ENCODE measurements around the gene FGFR2.

FGFR2 gene

GRCh38 chr10:121605708-121606107 is 7.5 kb upstream of the FGFR2 start:
- no peak for TF ChIP-seq CTCF (IDR thresholded peaks at IDR 0.05; ENCODE audit: low read depth, low read length)
- no peak for DNase-seq (ENCODE audit: low read depth in 2 of 2)

GRCh38 chr10:121601458-121601857 is 3.2 kb upstream of the FGFR2 start:
- DNase-seq (ENCODE audit: low read depth in 2 of 2) = no peak
- no peak overlapping the region for H3K4me3 ChIP-seq (replicated peaks in 1 of 2; ENCODE audit: low read depth in 2 of 2, low read length in 2 of 2)
- TF ChIP-seq CTCF (IDR thresholded peaks at IDR 0.05; ENCODE audit: low read depth, low read length) = no peak

More at GRCh38 chr10:121605708-121606107, 7.5 kb upstream of the FGFR2 start:
- no peak overlapping the region for H3K4me3 ChIP-seq (replicated peaks in 1 of 2; ENCODE audit: low read depth in 2 of 2, low read length in 2 of 2)

GRCh38 chr10:121600611-121601010 is 2.4 kb upstream of the FGFR2 start:
- DNase-seq (ENCODE audit: low read depth in 2 of 2) = no peak

GRCh38 chr10:121599947-121600346 is 1.7 kb upstream of the FGFR2 start:
- no peak for TF ChIP-seq CTCF (IDR thresholded peaks at IDR 0.05; ENCODE audit: low read depth, low read length)
- DNase-seq (ENCODE audit: low read depth in 2 of 2) = no peak
- no peak overlapping the region for H3K4me3 ChIP-seq (replicated peaks in 1 of 2; ENCODE audit: low read depth in 2 of 2, low read length in 2 of 2)

More at GRCh38 chr10:121600611-121601010, 2.4 kb upstream of the FGFR2 start:
- no peak for TF ChIP-seq CTCF (IDR thresholded peaks at IDR 0.05; ENCODE audit: low read depth, low read length)
- H3K4me3 ChIP-seq (replicated peaks in 1 of 2; ENCODE audit: low read depth in 2 of 2, low read length in 2 of 2) = no peak overlapping the region

- peak overlapping the region in 1 of 2 donors; percentile 40 for H3K4me3 ChIP-seq (replicated peaks in 1 of 2; ENCODE audit: low read depth in 2 of 2, low read length in 2 of 2)
- TF ChIP-seq CTCF (IDR thresholded peaks at IDR 0.05; ENCODE audit: low read depth, low read length) = no peak
- peak in 1 of 2 donors; percentile 5 for DNase-seq (ENCODE audit: low read depth in 2 of 2)
Measured at GRCh38 chr10:121597504-121598262, 561 bp downstream of the FGFR2 start.

- no peak for TF ChIP-seq CTCF (IDR thresholded peaks at IDR 0.05; ENCODE audit: low read depth, low read length)
- H3K4me3 ChIP-seq (replicated peaks in 1 of 2; ENCODE audit: low read depth in 2 of 2, low read length in 2 of 2) = no peak overlapping the region
- DNase-seq (ENCODE audit: low read depth in 2 of 2) = peak in 1 of 2 donors; percentile 12
Measured at GRCh38 chr10:121596689-121597503, 1.3 kb downstream of the FGFR2 start.

All from cardiac fibroblast (primary cell).